Right lobe of liver (tissue), 6 donors: Measurements from ENCODE around the gene AREL1. TPM values are rescaled to one million over a fixed set of nuclear protein-coding genes. Genes with fewer than 3 reads are reported as not detected.

Experiments
- ATAC-seq, 4 donors: fragments of 200-7000 bp; cut with Tn5 transposase; one replicate each; pipeline ENCODE4 v1.9.1; 2020; ENCODE audit warnings: mild to moderate bottlenecking in 4 of 4, moderate library complexity in 4 of 4
- DNase-seq, 3 donors: peaks; one replicate each; pipeline ENCODE4 v3.0.0-alpha.2; 2020
- H3K27ac ChIP-seq, 3 donors: fragments of 200-600 bp; one replicate each; pipeline ENCODE4 v1.8.0; 2022
- H3K27me3 ChIP-seq, 2 donors: fragments of 200-600 bp; one replicate each; pipeline ENCODE4 v1.8.0; 2022
- H3K36me3 ChIP-seq, 4 donors: fragments of 200-600 bp; sonication (generic) in 1 of 4; one replicate each; pipeline versions ENCODE4 v1.5.1 to v1.8.0; 2017 to 2022; ENCODE audit warnings: control low read depth in 1 of 4
- H3K4me1 ChIP-seq, 4 donors: fragments of 200-600 bp; sonication (generic) in 1 of 4; one replicate each; pipeline versions ENCODE4 v1.5.1 to v1.8.0; 2017 to 2022; ENCODE audit warnings: control low read depth in 1 of 4
- H3K4me3 ChIP-seq, 3 donors: fragments of 200-600 bp; one replicate each; pipeline ENCODE4 v1.8.0; 2022
- H3K9me3 ChIP-seq, 4 donors: fragments of 200-600 bp; sonication (generic) in 1 of 4; one replicate each; pipeline versions ENCODE4 v1.5.1 to v1.8.0; 2017 to 2022; ENCODE audit warnings: control low read depth in 1 of 4
- CTCF ChIP-seq, 4 donors: fragments of 200-600 bp in 3 of 4; fragments of 450-650 bp in 1 of 4; IDR thresholded peaks; one replicate each; pipeline versions ENCODE4 v1.5.1 to v1.8.0; 2016 to 2022; ENCODE audit warnings: antibody characterized with exemption in 4 of 4, mild to moderate bottlenecking in 2 of 4
- POLR2A ChIP-seq: fragments of 450-650 bp; IDR thresholded peaks from one replicate; pipeline ENCODE4 v1.6.1; 2017; ENCODE audit warnings: antibody characterized with exemption, mild to moderate bottlenecking
- WGBS: methylation state at CpG from one replicate; pipeline ENCODE4 v1.1.6; 2018; ENCODE audit warnings: low coverage, low lambda C conversion rate; ENCODE audit not compliant: insufficient coverage; ENCODE audit errors: missing lambda C conversion rate; 5-methylcytosine and 5-hydroxymethylcytosine counted together
- intact Hi-C, 2 donors: fragments of 100-400 bp; cut with DNase I; formaldehyde crosslinking; loops; one replicate each; pipeline versions ENCODE4 v1.11.2 to v1.14.1; 2022
- total RNA-seq, 6 experiments: library from RNA; depleted of rRNA in 2 of 6; stranded (reverse); fragments of >200 nt in 2 of 6; fragmentation: NEBNext Ultra II Directional in 3 of 6; extraction: Animal tissue kit (Norgen Biotek cat#: 25700) in 3 of 6; gene quantifications; one replicate each; pipeline versions ENCODE4 v1.1.0 to v1.2.4, GENCODE V29; 2016 to 2023
- donor health status: DM: no; HTN: yes; CAD: no.
- donor health status: DM: no; HTN: no; CAD: no.
- donor health status: DM: no; HTN: no; CAD: no.
- donor health status: DM: no; HTN: yes; CAD: no.
- donor health status: DM: no; HTN: yes; CAD: no.

The AREL1 gene
- total RNA-seq, 6 experiments from 2014 or later: 12.7 to 17.9 (median 15.9) TPM

- H3K27me3 ChIP-seq: no peaks in the 10 kb centered on the region
- 53% methylated on average over 3 of the region's 3 CpGs for WGBS
- no peak for TF ChIP-seq POLR2A
- H3K4me3 ChIP-seq: no peak overlapping the region
- DNase-seq (no peak), ATAC-seq (no peak)
- intact Hi-C loops: no loop called here
- peaks cover 0 to 18% (median 9%) of the 10 kb centered on the region in 4 donors for H3K36me3 ChIP-seq
- H3K9me3 ChIP-seq: no peaks in the 10 kb centered on the region
- H3K27ac ChIP-seq: no peak overlapping the region
- H3K4me1 ChIP-seq: peaks cover 0 to 3% (median 0%) of the 10 kb centered on the region in 4 donors
Observed at GRCh38 chr14:74683406-74683805, 29.5 kb downstream of the AREL1 start.

GRCh38 chr14:74682169-74682952 lies 30.5 kb downstream of the AREL1 start:
- Histone ChIP-seq H3K27ac (no peak overlapping the region), H3K9me3 (no peaks in the 10 kb centered on the region), H3K36me3 (peaks cover 0 to 18% (median 9%) of the 10 kb centered on the region in 4 donors), H3K27me3 (no peaks in the 10 kb centered on the region), H3K4me1 (peaks cover 0 to 3% (median 0%) of the 10 kb centered on the region in 4 donors), H3K4me3 (no peak overlapping the region)
- TF ChIP-seq CTCF (IDR thresholded peaks at IDR 0.05) (no peak), POLR2A (no peak)
- DNase-seq (no peak), ATAC-seq (no peak)
- 88% methylated on average over 10 of the region's 10 CpGs for WGBS
- intact Hi-C loops: no loop called here

- intact Hi-C loops: no loop called here
- H3K9me3 ChIP-seq: no peaks in the 10 kb centered on the region
- H3K4me3 ChIP-seq: no peak overlapping the region
- H3K36me3 ChIP-seq: peaks cover 0 to 50% (median 23%) of the 10 kb centered on the region in 4 donors
- DNase-seq (no peak), ATAC-seq (no peak)
- no peaks in the 10 kb centered on the region for H3K27me3 ChIP-seq
- no peak overlapping the region for H3K27ac ChIP-seq
- TF ChIP-seq POLR2A (no peak), CTCF (IDR thresholded peaks at IDR 0.05) (no peak)
- no peaks in the 10 kb centered on the region for H3K4me1 ChIP-seq
Observed at GRCh38 chr14:74675219-74675618, 37.7 kb downstream of the AREL1 start.

GRCh38 chr14:74673768-74674167 lies 39.1 kb downstream of the AREL1 start:
- no peaks in the 10 kb centered on the region for H3K4me1 ChIP-seq
- ATAC-seq (no peak), DNase-seq (no peak)
- no peak overlapping the region for H3K27ac ChIP-seq
- H3K9me3 ChIP-seq: no peaks in the 10 kb centered on the region
- 83% methylated on average over 3 of the region's 4 CpGs for WGBS
- H3K36me3 ChIP-seq: peaks cover 0 to 60% (median 24%) of the 10 kb centered on the region in 4 donors
- TF ChIP-seq POLR2A (no peak), CTCF (IDR thresholded peaks at IDR 0.05) (no peak)
- H3K4me3 ChIP-seq: no peak overlapping the region
- intact Hi-C loops: no loop called here
- no peaks in the 10 kb centered on the region for H3K27me3 ChIP-seq

- no peak for ATAC-seq
- no peak for TF ChIP-seq POLR2A
- TF ChIP-seq CTCF (IDR thresholded peaks at IDR 0.05): no peak
- Histone ChIP-seq H3K36me3 (peaks cover 0 to 60% (median 25%) of the 10 kb centered on the region in 4 donors), H3K4me3 (no peak overlapping the region), H3K9me3 (no peaks in the 10 kb centered on the region), H3K27ac (no peak overlapping the region), H3K4me1 (no peaks in the 10 kb centered on the region), H3K27me3 (no peaks in the 10 kb centered on the region)
- 78% methylated on average over 4 of the region's 4 CpGs for WGBS
- intact Hi-C loops: no loop called here
- no peak for DNase-seq
Observed at GRCh38 chr14:74671789-74672188, 41.1 kb downstream of the AREL1 start.
